Astrocyte of the hippocampus (primary cell): ENCODE measurements around the gene MEIS2.
A peak's percentile ranks its signal among the peaks of the same experiment; 100 is the strongest.

Source experiments
- DNase-seq: peaks from one replicate; pipeline ENCODE4 v3.0.0; 2011; ENCODE audit warnings: low read depth, low spot score

MEIS2 gene

GRCh38 chr15:37077623-37078351, 22.6 kb downstream of the MEIS2 start:
- peak; percentile 24 for DNase-seq

- no peak for DNase-seq
Measured at GRCh38 chr15:37076543-37076942, 23.8 kb downstream of the MEIS2 start.

- DNase-seq = no peak
Measured at GRCh38 chr15:37075777-37076176, 24.6 kb downstream of the MEIS2 start.

- DNase-seq = peak; percentile 62
Measured at GRCh38 chr15:37072181-37072580, 28.2 kb downstream of the MEIS2 start.

- no peak for DNase-seq
Measured at GRCh38 chr15:37071134-37071533, 29.2 kb downstream of the MEIS2 start.

GRCh38 chr15:37070686-37071085, 29.7 kb downstream of the MEIS2 start:
- DNase-seq = no peak

- DNase-seq = no peak
Measured at GRCh38 chr15:37061996-37062395, 38.4 kb downstream of the MEIS2 start.

GRCh38 chr15:37059086-37059485, 41.3 kb downstream of the MEIS2 start:
- DNase-seq = peak; percentile 66

GRCh38 chr15:37058316-37058985, 41.9 kb downstream of the MEIS2 start:
- DNase-seq = peak; percentile 66

GRCh38 chr15:37057831-37058230, 42.5 kb downstream of the MEIS2 start:
- peak; percentile 45 for DNase-seq

GRCh38 chr15:37057256-37057655, 43.1 kb downstream of the MEIS2 start:
- no peak for DNase-seq

GRCh38 chr15:37056177-37057121, 43.9 kb downstream of the MEIS2 start:
- peak; percentile 77 for DNase-seq

GRCh38 chr15:37055481-37055880, 44.9 kb downstream of the MEIS2 start:
- no peak for DNase-seq

GRCh38 chr15:37054336-37054735, 46.0 kb downstream of the MEIS2 start:
- DNase-seq = peak; percentile 44

- DNase-seq = peak; percentile 71
Measured at GRCh38 chr15:37053166-37053565, 47.2 kb downstream of the MEIS2 start.

- no peak for DNase-seq
Measured at GRCh38 chr15:37050345-37050744, 50.0 kb downstream of the MEIS2 start.

GRCh38 chr15:37046876-37047614, 53.3 kb downstream of the MEIS2 start:
- peak; percentile 55 for DNase-seq

GRCh38 chr15:37045859-37046740, 54.2 kb downstream of the MEIS2 start:
- peak; percentile 49 for DNase-seq

GRCh38 chr15:37044915-37045648, 55.3 kb downstream of the MEIS2 start:
- no peak for DNase-seq

GRCh38 chr15:37041836-37042235, 58.5 kb downstream of the MEIS2 start:
- no peak for DNase-seq
